ENCODE measurements around the gene CFDP1.

CFDP1 gene

DNA sequence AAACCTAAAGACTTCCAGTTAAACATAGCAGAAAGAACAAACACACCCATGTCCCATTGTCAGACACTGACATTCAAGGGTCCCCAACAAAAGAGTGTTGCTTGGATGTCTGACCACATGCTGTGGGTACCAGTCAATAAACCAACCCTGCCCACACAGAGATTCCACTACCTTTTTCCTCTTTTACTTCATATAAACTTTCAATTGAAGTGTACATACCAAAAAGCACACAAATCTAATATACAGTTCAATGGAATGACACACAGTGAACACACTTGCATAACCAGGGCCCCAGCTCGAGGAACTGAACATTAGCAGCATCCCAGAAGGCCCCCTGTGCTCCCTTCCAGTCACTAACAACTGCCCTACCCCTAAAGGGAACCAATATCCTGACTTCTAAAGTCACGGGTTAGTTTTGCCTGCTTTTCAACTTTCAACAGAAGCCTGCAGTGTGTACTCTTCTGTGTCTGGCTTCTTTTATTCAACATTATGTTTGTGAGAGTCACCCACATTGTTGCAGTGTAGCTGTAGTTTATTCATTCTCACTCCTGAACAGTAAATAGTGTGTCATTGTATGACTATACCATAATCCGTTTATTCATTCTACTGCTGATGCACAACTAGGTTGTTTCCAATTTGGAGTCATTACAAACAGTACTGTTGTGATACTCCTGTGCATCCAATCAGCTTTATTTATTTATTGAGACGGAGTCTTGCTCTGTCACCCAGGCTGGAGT, 18.0 kb downstream of the CFDP1 start:
- in situ Hi-C loops (cut with HindIII; ENCODE audit: low sequenced_read_pairs), result no loop called here

DNA sequence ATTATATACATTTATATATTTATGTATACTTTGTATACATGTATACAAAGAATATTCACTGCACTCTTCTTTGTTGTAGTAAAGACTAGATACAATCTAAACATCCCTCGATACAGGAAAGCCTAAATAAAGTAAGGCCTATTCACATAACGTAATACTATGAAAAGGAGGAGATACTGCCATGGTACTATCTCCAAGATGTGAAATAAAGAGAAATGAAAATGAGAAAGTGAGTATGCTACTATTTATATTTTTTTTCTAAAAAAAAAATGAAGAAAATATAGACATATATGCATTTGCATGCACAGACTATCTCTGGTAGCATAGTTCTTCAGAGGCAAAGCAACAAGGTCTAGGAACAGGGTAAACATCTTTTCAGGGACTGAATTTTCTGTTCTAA, 19.4 kb downstream of the CFDP1 start:
- in situ Hi-C loops (cut with HindIII; ENCODE audit: low sequenced_read_pairs), result no loop called here

DNA sequence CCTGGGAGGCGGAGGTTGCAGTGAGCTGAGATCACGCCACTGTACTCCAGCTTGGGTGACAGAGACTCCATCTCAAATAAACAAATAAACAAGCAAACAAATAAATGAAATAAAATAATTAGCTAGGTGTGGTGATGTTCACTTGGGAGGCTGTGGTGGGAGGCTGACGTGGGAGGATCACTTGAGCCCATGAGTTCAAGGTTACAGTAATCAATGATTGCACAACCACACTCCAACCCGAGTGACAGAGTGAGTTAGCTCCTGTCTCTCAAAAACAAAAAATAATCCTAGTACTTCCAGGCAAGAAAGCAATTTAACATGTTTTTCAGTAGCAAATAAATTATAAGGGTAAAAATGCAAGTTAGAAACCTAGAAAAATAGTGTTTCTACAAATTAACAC, 26.4 kb downstream of the CFDP1 start:
- in situ Hi-C loops (cut with HindIII; ENCODE audit: low sequenced_read_pairs), result no loop called here

DNA sequence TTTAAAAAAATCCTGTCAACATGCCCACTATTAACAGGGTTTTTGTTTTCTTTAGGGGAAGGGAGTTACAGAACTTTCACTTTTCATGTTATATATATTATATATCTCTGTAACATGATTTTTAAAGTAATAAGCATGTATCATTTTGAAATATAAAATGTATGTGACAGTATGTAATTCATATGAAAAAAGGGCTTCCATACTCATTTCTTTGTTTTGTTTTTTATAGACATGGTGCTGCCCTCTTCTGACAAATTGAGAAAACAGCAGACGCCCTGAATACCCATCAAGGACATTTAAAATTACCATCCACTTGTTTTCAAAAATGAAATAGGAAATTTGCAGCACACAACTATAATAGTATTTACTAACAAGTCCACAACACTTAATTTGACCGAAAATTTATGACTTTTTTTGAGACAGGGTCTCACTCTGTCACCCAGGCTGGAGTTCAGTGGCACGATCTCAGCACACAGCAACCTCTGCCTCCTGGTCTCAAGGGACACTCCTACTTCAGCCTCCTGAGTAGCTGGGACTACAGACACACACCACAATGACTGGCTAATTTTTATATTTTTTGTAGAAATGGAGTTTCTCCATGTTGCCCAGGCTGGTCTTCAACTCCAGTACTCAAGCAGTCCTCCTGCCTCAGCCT, 30.4 kb downstream of the CFDP1 start:
- in situ Hi-C loops (cut with HindIII; ENCODE audit: low sequenced_read_pairs), result no loop called here

DNA sequence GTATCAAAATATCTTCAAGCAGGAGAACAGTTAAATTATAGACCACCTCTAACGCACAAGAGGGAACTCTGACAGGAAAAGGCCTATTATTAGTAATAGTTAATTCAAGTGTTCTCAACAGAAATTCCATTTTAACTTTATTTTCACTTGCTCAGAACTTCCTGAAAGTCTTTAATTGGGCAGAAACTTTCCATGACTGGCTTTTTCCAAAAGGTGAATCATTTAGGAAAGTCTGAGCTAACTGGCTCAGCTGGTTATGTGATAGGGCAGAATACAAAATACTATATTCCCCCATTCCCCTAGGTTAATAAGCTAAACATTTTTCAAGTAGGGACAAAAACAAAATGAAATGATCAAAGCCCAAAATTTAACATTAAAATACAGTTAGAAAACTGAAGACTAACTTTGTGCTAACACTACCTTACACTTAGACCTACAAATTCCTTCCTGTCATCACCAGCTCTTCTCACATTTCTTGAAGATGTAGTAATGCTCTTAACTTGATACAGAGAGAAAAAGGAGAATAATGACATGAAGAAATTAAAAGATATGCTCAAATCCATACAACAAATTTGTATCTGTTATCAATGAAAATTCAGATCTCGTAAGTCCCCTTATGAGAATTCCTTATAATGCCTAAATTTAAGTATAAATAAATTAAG, 31.0 kb downstream of the CFDP1 start:
- in situ Hi-C loops (cut with HindIII; ENCODE audit: low sequenced_read_pairs), result no loop called here

DNA sequence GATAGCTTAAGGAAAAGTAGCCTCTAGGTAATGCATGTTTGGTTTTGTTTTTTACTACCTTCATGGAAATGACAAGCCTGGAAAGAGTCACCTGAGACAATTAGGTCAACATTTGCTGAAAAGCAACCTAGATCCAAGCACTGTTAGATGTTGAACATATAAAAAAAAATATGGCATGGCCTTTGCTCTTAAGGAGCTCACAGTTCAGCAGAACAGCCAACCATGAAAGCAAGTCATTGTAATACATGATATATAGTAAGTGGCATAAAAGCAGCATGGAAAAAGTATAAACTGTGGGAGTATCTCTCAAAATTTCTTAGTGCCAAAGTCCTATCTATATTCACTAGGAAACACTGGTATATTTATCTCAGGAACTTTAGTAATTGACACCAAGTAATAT, 31.6 kb downstream of the CFDP1 start:
- in situ Hi-C loops (cut with HindIII; ENCODE audit: low sequenced_read_pairs), result no loop called here

DNA sequence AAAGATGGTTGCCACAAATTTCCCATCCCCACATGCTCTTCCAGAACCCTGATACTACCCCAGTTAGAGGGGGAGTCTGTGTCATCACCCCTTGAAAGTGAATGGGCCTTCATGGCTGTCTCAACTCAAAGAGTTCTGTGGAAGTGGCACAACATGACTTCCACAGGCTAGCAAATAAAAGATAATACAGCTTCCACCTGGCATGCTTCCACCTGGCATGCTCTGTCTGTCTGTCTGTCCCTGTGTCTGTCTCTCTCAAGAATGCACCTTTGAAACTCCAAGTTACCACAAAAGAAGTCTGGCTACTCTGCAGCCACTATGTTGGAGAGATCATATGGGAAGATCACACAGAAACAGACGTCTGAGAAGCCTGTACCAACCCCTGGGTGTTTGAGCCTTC, 35.0 kb downstream of the CFDP1 start:
- in situ Hi-C loops (cut with HindIII; ENCODE audit: low sequenced_read_pairs), result loop anchor here (25.0 kb wide), 1 partner anchor 211 kb away; no protein-coding TSS in a partner anchor

DNA sequence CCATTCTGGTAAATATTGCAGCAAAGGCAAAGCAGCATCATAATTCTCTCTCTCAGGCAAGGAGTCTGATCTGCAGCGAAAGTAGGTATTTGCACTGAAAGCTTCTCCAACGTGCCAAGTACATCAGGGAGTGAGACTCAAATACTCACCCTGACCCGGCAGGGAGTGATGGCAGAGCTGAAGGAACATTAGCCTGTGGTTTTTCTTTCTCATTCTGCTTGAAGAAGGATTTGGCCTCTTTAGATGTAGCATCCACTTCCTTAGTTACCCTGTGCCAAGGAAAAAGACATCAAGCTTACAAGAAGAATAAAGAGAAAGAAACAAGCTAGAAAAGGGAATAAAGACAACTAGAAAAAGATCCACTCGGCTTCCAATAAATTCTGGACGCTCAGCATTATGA, 38.4 kb downstream of the CFDP1 start:
- in situ Hi-C loops (cut with HindIII; ENCODE audit: low sequenced_read_pairs), result loop anchor here (25.0 kb wide), 1 partner anchor 208 kb away; no protein-coding TSS in a partner anchor

DNA sequence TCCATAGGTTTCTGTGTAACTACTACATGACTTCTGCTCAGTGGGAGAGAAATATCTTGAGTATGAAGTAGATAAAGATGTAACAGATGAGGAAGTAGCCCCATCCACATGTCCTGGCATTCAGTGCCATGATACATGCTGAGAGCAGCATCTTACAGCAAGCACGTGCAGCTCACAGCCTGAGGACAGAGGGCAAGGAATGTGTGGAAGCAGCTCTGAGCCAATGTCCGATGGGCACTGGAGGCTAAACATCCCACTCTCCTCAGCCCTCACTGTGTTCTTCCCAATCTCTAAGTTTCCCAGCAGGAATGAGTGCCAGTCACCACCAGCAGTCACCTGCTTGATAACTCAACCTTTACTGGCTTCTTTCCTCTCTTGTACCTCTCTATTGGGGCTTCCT, 40.4 kb downstream of the CFDP1 start:
- in situ Hi-C loops (cut with HindIII; ENCODE audit: low sequenced_read_pairs), result loop anchor here (25.0 kb wide), 1 partner anchor 206 kb away; no protein-coding TSS in a partner anchor

DNA sequence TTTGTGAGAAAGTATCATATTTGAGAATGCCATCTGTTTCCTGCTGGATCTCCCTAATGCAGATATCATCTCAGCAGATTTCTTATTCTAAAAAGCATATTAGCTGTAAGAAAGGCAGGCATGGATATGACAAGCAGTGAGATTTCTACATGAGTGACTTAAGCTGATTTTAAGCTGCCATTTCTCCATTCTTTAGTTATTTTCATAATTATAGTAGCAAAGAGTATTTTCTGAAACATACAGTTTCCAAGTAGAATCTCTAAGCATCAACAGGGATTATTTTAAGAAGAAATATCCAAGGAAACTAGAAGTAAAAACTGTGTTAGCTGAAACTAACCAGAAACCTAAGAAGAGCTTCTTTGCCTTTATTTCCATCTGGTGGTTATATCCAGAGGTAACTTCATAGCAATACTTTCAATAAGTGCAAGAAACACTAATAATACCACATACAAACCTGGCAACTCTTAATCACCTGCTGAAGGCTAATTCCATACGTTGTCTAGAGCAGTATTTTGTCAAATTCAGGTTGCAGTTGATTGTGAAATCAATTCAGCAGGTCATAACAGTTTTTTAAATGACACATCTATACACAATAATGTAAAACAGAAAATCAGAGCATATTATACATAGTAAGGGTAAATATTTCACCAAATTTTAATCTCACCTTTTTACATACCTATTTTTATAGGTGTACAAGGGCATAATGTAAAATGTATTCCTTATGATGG, 42.2 kb downstream of the CFDP1 start:
- in situ Hi-C loops (cut with HindIII; ENCODE audit: low sequenced_read_pairs), result loop anchor here (25.0 kb wide), 1 partner anchor 204 kb away; no protein-coding TSS in a partner anchor

DNA sequence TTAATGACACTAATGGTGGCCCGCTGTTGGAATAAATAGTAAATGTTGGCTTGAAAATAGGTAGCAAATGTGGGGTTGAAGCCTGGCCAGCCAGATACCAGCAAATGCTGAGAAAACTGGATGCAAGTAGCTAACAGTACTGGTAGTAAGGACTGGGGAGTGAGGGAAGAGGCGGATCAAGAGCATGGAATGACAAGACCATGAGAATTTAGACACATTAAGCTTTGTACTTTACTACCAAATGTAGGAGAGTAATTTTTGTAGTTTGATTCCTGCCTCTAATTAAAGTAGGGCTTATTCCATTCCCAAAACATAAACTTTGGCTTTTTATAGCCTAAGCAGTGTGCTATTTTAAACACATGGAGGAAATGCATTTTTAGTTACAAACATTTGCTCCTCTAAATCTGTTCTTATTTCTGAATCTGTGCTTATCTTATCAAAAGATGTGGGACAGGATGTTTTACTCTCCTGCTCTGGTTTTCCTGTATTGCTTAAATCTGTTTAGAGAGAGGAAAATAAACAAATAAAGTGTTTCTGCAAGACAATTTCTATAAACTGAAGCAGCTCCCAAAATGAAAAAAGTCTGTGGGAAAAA, 44.1 kb downstream of the CFDP1 start:
- in situ Hi-C loops (cut with HindIII; ENCODE audit: low sequenced_read_pairs), result loop anchor here (25.0 kb wide), 1 partner anchor 202 kb away; no protein-coding TSS in a partner anchor

DNA sequence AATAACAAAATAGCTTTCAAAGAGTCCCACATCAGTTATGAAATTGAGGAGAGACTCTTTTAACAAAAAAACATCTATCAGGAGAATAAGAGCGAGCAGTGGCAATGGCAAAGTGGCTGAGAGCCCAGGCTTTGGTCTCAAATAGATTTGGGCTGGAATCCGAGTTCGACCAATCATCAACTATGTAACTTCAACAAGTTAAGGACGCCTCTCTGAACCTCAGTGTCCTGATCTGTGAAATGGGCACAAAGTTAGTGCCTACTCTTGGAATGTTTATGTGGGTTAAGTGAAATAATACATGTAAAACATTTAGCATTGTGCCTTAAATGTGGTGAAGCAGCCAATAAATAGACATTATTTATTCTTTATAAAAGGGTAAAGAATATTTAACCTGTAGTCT, 45.4 kb downstream of the CFDP1 start:
- in situ Hi-C loops (cut with HindIII; ENCODE audit: low sequenced_read_pairs), result loop anchor here (25.0 kb wide), 1 partner anchor 201 kb away; no protein-coding TSS in a partner anchor

DNA sequence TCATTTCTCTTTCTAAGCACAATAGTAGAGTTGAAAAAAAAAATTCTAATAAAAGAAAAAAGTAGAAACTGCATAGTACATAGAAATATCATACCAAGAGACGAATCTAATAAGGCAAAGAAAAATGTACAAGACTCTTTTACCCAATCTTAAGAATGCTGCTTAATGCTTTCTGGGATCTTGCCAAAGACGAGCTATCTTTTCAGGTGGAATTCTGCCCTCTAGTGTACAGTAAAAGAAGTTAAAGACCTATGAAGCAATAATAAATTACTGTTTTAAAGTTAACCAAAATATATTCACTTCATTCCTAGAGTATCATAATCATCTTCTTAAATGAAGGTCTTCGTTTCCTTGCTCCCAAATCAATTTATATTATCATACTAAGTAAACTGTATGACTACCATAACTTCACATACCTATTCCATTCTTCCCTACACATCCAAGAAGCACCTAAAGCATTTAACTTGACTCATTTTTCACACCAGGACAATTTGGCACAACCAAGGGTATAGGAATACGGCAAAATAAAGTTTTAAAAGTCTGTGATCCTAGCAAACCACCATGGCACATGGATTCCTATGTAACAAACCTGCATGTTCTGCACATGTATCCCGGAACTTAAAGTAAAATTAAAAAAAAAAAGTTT, 47.7 kb downstream of the CFDP1 start:
- in situ Hi-C loops (cut with HindIII; ENCODE audit: low sequenced_read_pairs), result loop anchor here (25.0 kb wide), 1 partner anchor 198 kb away; no protein-coding TSS in a partner anchor

DNA sequence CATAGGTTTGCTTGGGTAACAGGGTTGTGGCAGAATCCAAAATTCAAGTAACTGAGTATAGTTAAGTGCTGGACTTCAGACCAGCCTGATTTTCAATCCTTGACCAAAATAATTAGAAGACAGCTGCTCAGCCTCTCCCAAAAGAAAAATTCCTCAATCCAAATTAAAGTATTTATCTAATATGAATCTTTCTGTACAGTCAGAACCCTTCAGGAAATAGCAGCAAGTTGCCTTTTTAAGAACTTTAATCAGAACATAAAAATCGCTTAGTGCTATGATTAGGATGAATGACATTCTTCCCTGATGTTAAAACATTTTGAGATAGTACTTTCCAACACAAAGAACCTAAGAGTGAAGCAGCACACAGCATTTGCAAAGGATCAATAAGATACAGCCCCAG, 50.2 kb downstream of the CFDP1 start:
- in situ Hi-C loops (cut with HindIII; ENCODE audit: low sequenced_read_pairs), result loop anchor here (25.0 kb wide), 1 partner anchor 196 kb away; no protein-coding TSS in a partner anchor

DNA sequence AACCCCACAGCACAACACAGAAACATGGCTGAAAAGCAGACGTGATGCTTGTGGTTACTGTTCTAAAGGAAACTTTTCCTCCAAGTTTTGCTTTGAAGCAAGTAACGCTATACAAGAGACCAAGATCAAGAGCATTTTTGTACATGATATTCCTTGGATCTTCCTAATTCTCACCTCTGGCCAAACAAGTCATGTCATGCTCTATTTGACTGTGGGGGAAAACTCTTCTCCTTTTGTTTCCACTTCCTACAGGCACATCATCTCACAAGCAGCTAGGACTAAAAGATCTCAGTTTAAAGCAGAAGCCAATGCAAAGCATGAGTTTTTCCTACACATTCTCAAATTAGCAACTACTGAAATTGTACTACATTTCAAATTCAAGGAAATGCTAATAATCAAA, 50.7 kb downstream of the CFDP1 start:
- in situ Hi-C loops (cut with HindIII; ENCODE audit: low sequenced_read_pairs), result loop anchor here (25.0 kb wide), 1 partner anchor 195 kb away; no protein-coding TSS in a partner anchor

DNA sequence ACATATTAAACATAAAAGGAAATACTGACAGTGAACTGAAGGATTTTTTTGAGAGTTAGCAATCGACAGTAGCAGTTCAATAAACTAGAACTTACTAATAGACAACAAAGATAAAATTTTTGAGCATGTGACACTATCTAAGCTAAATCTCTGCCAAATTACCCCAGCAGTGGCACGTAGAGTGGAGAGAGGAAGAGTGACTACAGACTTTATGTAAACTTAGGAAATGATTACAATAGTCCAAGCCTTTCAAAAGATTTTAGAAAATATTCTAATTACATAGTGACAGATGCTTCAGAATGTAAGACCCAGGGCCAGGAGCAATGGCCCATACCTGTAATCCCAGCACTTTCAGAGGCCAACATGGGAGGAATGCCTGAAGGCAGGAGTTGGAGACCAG, 52.4 kb downstream of the CFDP1 start:
- in situ Hi-C loops (cut with HindIII; ENCODE audit: low sequenced_read_pairs), result loop anchor here (25.0 kb wide), 1 partner anchor 194 kb away; no protein-coding TSS in a partner anchor

DNA sequence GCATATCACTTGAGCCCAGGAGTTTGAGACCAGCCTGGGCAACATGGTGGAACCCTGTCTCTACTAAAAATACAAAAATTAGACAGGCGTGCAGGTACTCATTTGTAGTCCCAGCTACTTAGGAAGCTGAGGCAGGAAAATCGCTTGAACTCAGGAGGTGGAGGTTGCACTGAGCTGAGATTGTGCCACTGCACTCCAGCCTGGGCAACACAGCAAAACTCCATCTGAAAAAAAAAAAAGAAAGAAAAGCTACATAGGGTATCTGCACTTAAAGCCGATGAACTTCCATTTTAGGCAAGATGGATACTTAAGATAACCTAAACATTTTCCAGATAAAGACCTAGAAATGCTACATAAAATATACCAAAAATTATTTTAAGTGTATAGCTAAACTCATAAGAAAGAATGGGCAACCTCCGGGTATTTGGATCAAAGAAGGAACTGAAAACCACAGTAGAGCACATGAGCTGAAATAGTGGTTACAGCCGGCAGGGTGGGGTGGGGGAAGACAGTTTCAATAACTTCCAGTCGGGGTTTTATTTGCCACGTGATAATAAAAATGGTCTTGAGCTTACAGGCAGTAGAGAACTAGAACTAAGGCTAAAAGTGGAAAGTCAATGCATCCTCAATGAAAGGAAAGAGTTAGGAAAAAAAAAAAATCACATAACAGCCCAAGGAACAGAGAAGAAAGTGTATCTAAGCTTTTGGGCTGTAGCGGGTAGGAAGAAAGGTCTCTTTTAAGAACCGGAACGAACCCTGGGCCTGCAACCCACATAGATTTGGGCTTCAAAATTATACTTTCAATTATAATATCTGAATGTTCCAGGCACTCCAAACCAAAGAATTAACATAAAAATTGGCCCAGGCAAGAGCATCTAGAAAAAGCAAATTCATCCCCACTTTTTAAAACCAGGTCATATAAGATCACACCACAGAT, 53.1 kb downstream of the CFDP1 start:
- in situ Hi-C loops (cut with HindIII; ENCODE audit: low sequenced_read_pairs), result loop anchor here (25.0 kb wide), 1 partner anchor 193 kb away; no protein-coding TSS in a partner anchor

DNA sequence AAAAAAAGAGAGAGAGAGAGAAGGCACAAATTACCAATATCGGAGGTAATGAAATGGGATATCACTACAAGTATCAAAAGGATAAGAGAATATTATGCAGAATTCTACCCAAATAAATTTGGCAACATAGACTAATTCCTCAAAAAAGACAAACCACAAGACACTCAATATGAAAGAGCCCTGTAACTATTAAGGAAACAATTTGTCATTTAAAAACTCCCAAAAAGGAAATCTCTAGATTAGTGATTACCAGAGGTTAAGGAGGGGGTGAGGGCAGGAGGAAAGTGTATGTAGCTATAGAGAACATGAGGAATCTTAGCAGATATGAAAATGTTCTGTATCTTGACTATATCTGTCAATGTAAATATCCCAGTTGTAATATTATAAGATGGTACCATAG, 54.0 kb downstream of the CFDP1 start:
- in situ Hi-C loops (cut with HindIII; ENCODE audit: low sequenced_read_pairs), result loop anchor here (25.0 kb wide), 1 partner anchor 192 kb away; no protein-coding TSS in a partner anchor

DNA sequence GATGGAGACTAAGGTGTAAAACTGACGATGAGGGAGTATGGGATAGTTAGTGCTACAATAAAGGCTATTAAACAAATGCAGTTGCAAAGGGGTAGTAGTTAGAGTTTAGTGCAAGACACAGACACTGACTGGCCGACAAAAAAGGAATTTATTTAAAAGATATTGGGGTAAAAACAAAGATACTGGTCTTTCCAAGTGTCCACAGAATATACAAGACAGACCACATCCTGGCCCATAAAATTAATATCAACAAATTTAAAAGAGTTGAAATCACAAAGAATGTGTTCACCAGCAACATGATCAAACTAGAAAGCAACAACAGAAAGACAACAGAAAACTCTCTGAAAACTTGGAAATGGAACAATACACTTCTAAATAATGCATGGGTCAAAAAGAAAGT, 54.7 kb downstream of the CFDP1 start:
- in situ Hi-C loops (cut with HindIII; ENCODE audit: low sequenced_read_pairs), result loop anchor here (25.0 kb wide), 1 partner anchor 191 kb away; no protein-coding TSS in a partner anchor

Measured in DLD1 (cell line).